Duodenal mucosa (tissue), 2 donors: ENCODE data around the gene SMOC2.
"Not testable (repeated sequence)": the region's sequence is repeated elsewhere in the genome, so short reads cannot be mapped to it uniquely, and the experiment has no call there.

ENCODE experiments used
- H3K27ac ChIP-seq: one replicate; pipeline ENCODE4 v1.7.0; 2013; ENCODE audit warnings: low read depth, low read length
- H3K27me3 ChIP-seq, 2 donors: one replicate each; pipeline ENCODE4 v1.7.0; 2013; ENCODE audit warnings: low read length in 2 of 2, control low read depth in 1 of 2; ENCODE audit not compliant: insufficient read depth in 2 of 2, control insufficient read depth in 1 of 2
- H3K36me3 ChIP-seq, 2 donors: one replicate each; pipeline ENCODE4 v1.7.0; 2013; ENCODE audit warnings: low read length in 2 of 2, control low read depth in 1 of 2; ENCODE audit not compliant: insufficient read depth in 2 of 2, control insufficient read depth in 1 of 2
- H3K4me1 ChIP-seq, 2 donors: one replicate each; pipeline ENCODE4 v1.7.0; 2013; ENCODE audit warnings: low read length in 2 of 2, control low read depth in 1 of 2; ENCODE audit not compliant: insufficient read depth in 2 of 2, control insufficient read depth in 1 of 2
- H3K4me3 ChIP-seq, 2 donors: one replicate each; pipeline ENCODE4 v1.7.0; 2013; ENCODE audit warnings: low read length in 2 of 2, low read depth in 1 of 2
- H3K9ac ChIP-seq, 2 donors: one replicate each; pipeline ENCODE4 v1.7.0; 2013; ENCODE audit warnings: low read length in 2 of 2, low read depth in 1 of 2
- H3K9me3 ChIP-seq, 2 donors: one replicate each; pipeline ENCODE4 v1.7.0; 2013; ENCODE audit warnings: low read length in 2 of 2, control low read depth in 1 of 2; ENCODE audit not compliant: control insufficient read depth in 1 of 2

SMOC2 gene

DNA sequence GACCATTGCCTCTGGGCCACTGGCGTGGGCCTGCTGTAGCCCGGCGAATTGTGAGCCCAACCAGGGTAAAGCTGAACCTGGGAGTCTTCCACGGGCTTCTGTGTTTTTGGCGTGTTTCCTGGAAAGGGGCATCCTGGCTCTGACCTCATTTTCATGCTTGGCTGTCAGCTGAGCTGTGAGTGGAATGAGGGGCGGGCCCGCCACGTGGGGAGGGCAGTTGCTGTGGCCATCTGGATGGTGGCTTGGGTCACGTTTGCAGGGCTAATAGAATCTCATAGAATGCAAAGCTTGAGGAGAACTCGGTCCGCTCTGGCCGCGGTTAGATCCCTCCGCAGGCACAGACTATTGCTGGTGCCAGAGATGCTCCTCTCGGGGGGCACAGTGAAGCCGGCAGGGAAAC lies 263.0 kb downstream of the SMOC2 start:
- no peaks in the 10 kb centered on the region for H3K27me3 ChIP-seq
- H3K36me3 ChIP-seq, result no peaks in the 10 kb centered on the region
- no peak overlapping the region for H3K27ac ChIP-seq
- no peak overlapping the region for H3K4me3 ChIP-seq
- no peaks in the 10 kb centered on the region for H3K9me3 ChIP-seq
- no peak overlapping the region for H3K9ac ChIP-seq
- peaks cover 0 to 3% of the 10 kb centered on the region in 2 donors for H3K4me1 ChIP-seq

DNA sequence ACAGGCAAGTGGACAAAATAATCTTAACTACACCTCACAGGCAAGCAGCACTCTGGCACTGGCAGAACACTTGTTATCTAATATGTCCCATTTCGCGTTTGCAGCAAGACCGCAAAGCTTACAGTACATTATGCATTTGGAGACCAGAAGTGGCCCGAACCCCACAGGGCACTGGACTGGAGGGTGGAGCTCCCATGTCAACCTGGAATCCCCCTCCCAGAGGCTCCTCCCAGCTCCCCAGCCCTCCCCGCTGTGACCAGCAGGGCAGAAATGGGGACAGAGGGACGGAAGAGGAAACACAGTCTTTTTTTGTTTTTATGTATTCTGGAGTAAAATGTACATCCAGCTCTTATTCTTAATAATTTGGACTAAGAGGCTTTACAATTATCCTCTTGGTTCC lies 263.7 kb downstream of the SMOC2 start:
- Histone ChIP-seq H3K9ac (no peak overlapping the region), H3K4me1 (peaks cover 0 to 3% of the 10 kb centered on the region in 2 donors), H3K27ac (no peak overlapping the region), H3K9me3 (no peaks in the 10 kb centered on the region), H3K27me3 (no peaks in the 10 kb centered on the region), H3K4me3 (no peak overlapping the region), H3K36me3 (no peaks in the 10 kb centered on the region)

DNA sequence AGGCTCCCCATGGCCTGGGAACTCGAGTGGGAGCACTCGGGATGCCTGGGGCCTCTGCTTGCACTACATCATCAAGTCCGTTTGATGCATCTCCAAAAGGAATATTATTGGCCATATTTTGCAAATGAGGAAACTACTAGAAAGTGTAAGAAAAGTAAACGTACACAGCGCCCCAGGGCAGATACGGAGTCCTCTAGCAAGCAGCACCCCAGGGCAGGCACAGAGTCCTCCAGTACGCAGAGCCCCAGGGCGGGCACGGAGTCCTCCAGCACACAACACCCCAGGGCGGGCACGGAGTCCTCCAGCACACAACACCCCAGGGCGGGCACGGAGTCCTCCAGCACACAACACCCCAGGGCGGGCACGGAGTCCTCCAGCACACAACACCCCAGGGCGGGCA lies 264.3 kb downstream of the SMOC2 start:
- not testable (repeated sequence) for H3K9me3 ChIP-seq, H3K4me1 ChIP-seq, H3K9ac ChIP-seq, H3K4me3 ChIP-seq, H3K27me3 ChIP-seq, H3K27ac ChIP-seq, H3K36me3 ChIP-seq

DNA sequence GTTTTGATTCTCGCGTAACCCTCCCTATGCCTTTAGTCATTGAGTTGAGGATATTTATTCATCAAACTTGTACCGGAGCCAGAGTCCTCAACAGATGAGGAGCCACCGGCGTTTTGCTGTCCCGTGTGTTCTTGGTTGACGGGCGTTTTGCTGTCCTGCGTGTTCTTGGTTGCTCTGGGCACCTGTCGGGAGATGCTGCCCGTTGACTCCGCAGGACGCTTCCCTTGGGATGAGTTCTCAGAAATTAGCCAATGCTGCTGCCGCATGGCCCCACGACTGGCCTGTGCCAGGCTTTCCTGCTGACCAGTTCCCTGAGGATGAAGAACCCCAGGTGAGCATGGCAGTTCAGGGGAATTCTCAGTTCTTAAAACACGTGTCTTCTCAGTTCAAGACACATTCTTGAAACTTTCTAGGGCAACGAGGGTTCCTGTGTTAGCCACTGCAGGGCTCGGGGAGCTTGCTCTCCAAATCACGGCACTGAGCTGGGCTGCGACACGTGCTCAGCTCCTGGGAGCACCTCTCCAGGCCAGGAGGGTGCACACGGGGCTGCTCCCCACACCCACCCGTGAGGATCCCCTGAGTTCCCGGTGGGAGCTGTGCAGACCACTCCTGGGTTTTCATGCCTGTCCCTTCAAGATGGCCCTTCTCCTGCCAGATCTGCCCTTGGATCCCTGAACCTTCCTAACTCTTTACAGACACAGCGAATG lies 265.6 kb downstream of the SMOC2 start:
- H3K9ac ChIP-seq, result no peak overlapping the region
- H3K27ac ChIP-seq, result no peak overlapping the region
- no peaks in the 10 kb centered on the region for H3K9me3 ChIP-seq
- no peaks in the 10 kb centered on the region for H3K36me3 ChIP-seq
- H3K4me1 ChIP-seq, result no peaks in the 10 kb centered on the region
- no peaks in the 10 kb centered on the region for H3K27me3 ChIP-seq
- H3K4me3 ChIP-seq, result no peak overlapping the region

DNA sequence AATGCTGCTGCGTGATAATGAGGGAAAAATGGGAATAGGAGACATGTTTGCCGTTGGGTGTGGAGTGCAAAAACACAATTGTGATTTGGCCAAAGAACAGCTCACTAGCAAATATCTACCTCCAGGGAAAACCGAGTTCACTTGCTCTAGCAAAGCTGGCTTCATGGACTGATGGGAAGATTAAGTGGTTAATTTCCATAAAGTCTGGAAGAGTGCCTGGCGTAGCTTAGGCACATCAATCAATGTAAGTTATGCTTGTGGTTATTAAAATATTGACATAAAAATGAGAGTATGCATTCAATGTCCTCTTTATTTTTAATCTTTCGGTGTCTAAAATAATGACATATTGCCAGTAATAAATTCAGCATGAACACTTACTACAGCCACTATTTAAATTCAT lies 267.5 kb downstream of the SMOC2 start:
- Histone ChIP-seq H3K36me3 (no peaks in the 10 kb centered on the region), H3K4me3 (no peak overlapping the region), H3K27ac (no peak overlapping the region), H3K4me1 (no peaks in the 10 kb centered on the region), H3K9me3 (no peaks in the 10 kb centered on the region), H3K27me3 (no peaks in the 10 kb centered on the region), H3K9ac (no peak overlapping the region)

DNA sequence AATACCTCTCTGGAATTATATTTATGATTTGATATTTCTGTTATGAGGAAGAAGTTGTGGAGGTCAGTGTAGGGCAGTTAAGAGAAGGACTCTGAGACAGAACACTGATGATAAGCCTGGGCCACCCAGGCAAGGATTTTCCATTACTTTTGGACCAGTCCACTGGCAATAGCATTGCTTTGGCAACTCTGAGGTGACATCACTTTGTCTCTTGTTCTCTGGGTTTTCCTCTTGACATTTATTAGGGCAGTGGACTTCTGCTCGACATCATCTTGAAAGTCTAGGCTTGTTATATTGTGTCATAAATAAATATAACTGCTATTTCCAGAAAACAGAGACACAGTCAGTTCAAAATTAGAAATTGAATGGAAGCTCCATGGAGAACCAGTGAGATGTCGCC lies 268.0 kb downstream of the SMOC2 start:
- Histone ChIP-seq H3K4me3 (no peak overlapping the region), H3K4me1 (no peaks in the 10 kb centered on the region), H3K27ac (no peak overlapping the region), H3K9ac (no peak overlapping the region), H3K36me3 (no peaks in the 10 kb centered on the region), H3K9me3 (no peaks in the 10 kb centered on the region), H3K27me3 (no peaks in the 10 kb centered on the region)

DNA sequence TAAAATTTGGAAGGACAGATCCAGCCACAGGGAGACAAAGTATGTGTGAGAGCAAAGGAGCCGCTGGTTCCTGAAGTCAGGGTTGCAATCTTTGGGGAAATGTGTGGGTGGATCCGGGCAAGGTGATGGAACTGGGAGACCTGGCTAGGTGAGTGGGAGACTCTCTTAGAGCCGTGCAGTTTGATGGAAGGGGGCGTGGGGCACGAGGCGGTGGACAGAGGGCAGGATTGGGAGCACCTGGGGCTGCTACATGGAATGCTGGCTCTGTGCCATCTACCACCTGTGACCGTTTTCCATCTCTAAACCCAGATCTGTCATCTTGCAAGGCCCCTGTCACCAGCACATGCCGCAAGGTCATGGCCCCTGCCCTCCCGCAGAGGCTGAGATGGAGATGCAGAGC lies 268.4 kb downstream of the SMOC2 start:
- Histone ChIP-seq H3K4me1 (no peaks in the 10 kb centered on the region), H3K27ac (no peak overlapping the region), H3K36me3 (no peaks in the 10 kb centered on the region), H3K9me3 (no peaks in the 10 kb centered on the region), H3K4me3 (no peak overlapping the region), H3K9ac (no peak overlapping the region), H3K27me3 (no peaks in the 10 kb centered on the region)

DNA sequence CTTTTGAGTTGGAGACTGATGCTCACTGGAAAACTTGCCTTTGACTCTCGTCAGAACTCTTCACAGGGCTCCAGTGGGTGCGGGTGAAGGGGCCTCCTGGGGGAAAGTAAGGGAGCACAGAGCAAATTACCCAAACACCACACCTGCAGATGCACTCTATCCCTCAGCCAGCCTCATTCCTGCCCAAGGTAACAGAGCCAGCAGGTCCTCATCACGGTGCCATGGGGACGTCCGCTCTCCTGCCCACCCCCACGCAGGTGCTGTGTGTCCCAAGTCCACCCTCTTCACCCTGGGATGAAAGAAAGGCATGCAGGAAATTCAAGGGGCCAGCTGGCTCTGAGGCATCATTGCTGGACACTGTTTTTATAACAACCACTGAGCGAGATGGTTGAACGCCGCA lies 269.0 kb downstream of the SMOC2 start:
- Histone ChIP-seq H3K27ac (no peak overlapping the region), H3K9ac (no peak overlapping the region), H3K36me3 (no peaks in the 10 kb centered on the region), H3K4me1 (no peaks in the 10 kb centered on the region), H3K27me3 (no peaks in the 10 kb centered on the region), H3K4me3 (no peak overlapping the region), H3K9me3 (no peaks in the 10 kb centered on the region)

DNA sequence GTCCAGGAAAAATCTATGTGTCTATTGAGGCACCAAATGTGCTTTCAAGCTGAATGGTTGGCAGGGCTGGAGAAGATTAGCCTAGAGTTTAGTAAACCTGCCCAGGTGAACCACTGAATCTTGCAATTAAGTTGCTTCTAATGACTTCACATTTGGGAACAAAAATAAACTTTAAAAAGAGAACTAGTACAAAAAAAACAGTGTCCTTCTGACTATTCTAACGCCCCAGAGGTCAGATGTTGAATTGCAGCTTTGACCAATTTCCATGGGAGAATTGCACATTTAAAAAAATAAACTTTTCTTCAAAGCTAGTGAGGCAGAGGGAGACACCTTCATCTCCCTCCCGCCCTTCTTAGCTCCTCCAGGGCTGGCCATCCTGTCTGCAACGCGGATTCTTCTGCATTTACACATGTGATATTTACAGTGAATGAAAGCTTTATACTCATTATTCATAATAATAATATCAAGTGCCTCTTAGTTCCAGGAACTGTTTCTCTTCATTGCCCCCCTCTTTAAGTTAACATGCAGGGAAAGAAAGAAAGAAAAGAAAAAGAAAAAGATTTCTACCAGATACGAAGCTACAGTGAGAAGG lies 270.2 kb downstream of the SMOC2 start:
- no peak overlapping the region for H3K9ac ChIP-seq
- no peaks in the 10 kb centered on the region for H3K9me3 ChIP-seq
- no peaks in the 10 kb centered on the region for H3K36me3 ChIP-seq
- no peaks in the 10 kb centered on the region for H3K4me1 ChIP-seq
- H3K27ac ChIP-seq, result no peak overlapping the region
- no peaks in the 10 kb centered on the region for H3K27me3 ChIP-seq
- no peak overlapping the region for H3K4me3 ChIP-seq

DNA sequence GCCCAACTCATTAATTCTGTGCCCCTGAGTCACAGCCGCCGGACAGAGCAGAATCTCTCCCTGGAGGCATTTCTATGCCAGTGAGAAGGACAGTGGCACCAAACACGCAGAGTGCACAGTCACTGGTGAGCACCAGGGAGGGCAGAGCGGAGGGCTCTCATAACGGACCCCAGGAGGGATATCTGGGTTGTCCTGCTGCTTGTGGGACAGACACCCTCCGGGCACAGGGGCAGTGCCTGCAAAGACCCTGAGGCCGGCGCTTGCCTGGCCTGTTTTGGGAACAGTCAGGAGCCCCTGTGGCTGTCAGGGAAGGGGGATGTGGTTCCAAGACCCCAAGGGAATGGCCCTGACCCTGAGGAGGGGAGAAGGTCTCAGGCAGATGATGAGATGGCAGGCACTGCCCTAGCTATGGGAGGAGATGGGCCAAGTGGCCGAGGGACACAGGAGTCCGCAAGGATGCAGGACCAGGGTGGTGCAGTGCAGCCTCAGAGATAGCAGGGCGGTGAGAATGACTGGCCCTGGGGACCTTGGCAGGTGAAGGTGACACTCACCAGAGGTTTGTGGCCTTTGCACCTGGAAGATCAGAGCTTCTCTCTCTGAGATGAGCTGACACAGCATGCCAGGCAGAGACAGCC lies 270.8 kb downstream of the SMOC2 start:
- Histone ChIP-seq H3K36me3 (no peaks in the 10 kb centered on the region), H3K4me3 (no peak overlapping the region), H3K9me3 (no peaks in the 10 kb centered on the region), H3K4me1 (no peaks in the 10 kb centered on the region), H3K9ac (no peak overlapping the region), H3K27me3 (no peaks in the 10 kb centered on the region), H3K27ac (no peak overlapping the region)
